ENCODE data around the gene COX19. TPM values are rescaled to one million over a fixed set of nuclear protein-coding genes. Genes with fewer than 3 reads are reported as not detected.

Gene COX19
- total and polyA plus RNA-seq, 2 of the 13 experiments (the other 11 are each of a cell fraction or from before 2014, with no cell fraction given) = 11.5 to 21.7 TPM

GRCh38 chr7:977326-978048 lies 2.1 kb upstream of the COX19 start (continued):
- TF ChIP-seq ZFP37 (CRISPR knock-in tag; IDR thresholded peaks at IDR 0.05; ENCODE audit: borderline replicate concordance) (peak; percentile 50; the same call in 1 of the 2 replicates), ZNF572 (CRISPR knock-in tag; IDR thresholded peaks at IDR 0.05) (no peak), EZH2 (conservative IDR thresholded peaks at IDR 0.05; ENCODE audit: low read depth, low read length) (no peak), CCDC6 (CRISPR knock-in tag; IDR thresholded peaks at IDR 0.05) (peak; percentile 65), MEF2D (CRISPR knock-in tag; IDR thresholded peaks at IDR 0.05) (peak; percentile 83; the same call in 1 of the 2 replicates), JARID2 (CRISPR knock-in tag; IDR thresholded peaks at IDR 0.05; ENCODE audit: insufficient replicate concordance) (no peak), BRCA1 (CRISPR knock-in tag; IDR thresholded peaks at IDR 0.05) (no peak; the same call in 1 of the 2 replicates), GRHL1 (CRISPR knock-in tag; conservative IDR thresholded peaks at IDR 0.05) (no peak), ZNF232 (CRISPR knock-in tag; IDR thresholded peaks at IDR 0.05; ENCODE audit: borderline replicate concordance) (peak; percentile 56; the same call in 1 of the 2 replicates), TP53 (CRISPR knock-in tag; conservative IDR thresholded peaks at IDR 0.05) (peak; percentile 80), SOX6 (IDR thresholded peaks at IDR 0.05) (no peak), SOX6 (CRISPR knock-in tag; IDR thresholded peaks at IDR 0.05) (peak; percentile 97), ZNF280B (CRISPR knock-in tag; IDR thresholded peaks at IDR 0.05; ENCODE audit: borderline replicate concordance) (peak; percentile 46; the same call in 1 of the 2 replicates), ZNF44 (CRISPR knock-in tag; IDR thresholded peaks at IDR 0.05) (0 out of 2 replicates have a peak, but pooled peaks have one; percentile 18), CCAR2 (optimal IDR thresholded peaks at IDR 0.05; ENCODE audit: low read depth, low read length) (peak; percentile 47), GZF1 (CRISPR knock-in tag; IDR thresholded peaks at IDR 0.05) (no peak; the same call in 1 of the 2 replicates), ZNF788 (CRISPR knock-in tag; IDR thresholded peaks at IDR 0.05; ENCODE audit: borderline replicate concordance) (peak; percentile 74; the same call in 1 of the 2 replicates), TOPORS (CRISPR knock-in tag; IDR thresholded peaks at IDR 0.05) (no peak), GLI4 (CRISPR knock-in tag; IDR thresholded peaks at IDR 0.05; ENCODE audit: borderline replicate concordance) (peak; percentile 88; the same call in 1 of the 2 replicates), ZNF276 (CRISPR knock-in tag; IDR thresholded peaks at IDR 0.05; ENCODE audit: low read depth) (no peak), DRAP1 (CRISPR knock-in tag; IDR thresholded peaks at IDR 0.05) (peak; percentile 92)
